ENCODE data around the gene NPEPPS.

Gene NPEPPS

GRCh38 chr17:47634870-47635269 lies 104.0 kb downstream of the NPEPPS start:
- Histone ChIP-seq H4K5ac (ENCODE audit: low read length) (no peak overlapping the region), H2AK5ac (ENCODE audit: low read length) (no peak overlapping the region), H4K8ac (ENCODE audit: low read depth, low read length) (no peak overlapping the region), H3K56ac (ENCODE audit: low read length) (no peak overlapping the region), H3K23ac (ENCODE audit: low read length) (no peak overlapping the region), H2BK5ac (ENCODE audit: low read length) (no peak overlapping the region), H3K27me3 (ENCODE audit: insufficient read depth, low read length, poor library complexity) (no peaks in the 10 kb centered on the region), H3K4me2 (ENCODE audit: low read length) (no peak overlapping the region), H3K36me3 (ENCODE audit: control insufficient read depth, insufficient read depth, low read length) (no peaks in the 10 kb centered on the region), H3K18ac (ENCODE audit: low read length) (no peak overlapping the region), H3K27ac (ENCODE audit: low read depth, low read length) (no peak overlapping the region), H3K79me1 (ENCODE audit: low read length) (no peaks in the 10 kb centered on the region), H3K4ac (ENCODE audit: low read depth, low read length) (no peak overlapping the region), H3K9ac (ENCODE audit: low read length) (no peak overlapping the region), H3K4me3 (ENCODE audit: low read length) (no peak overlapping the region), H2BK15ac (replicated peaks; ENCODE audit: low read depth) (no peak overlapping the region), H2BK120ac (ENCODE audit: low read depth, low read length) (no peak overlapping the region), H3K4me1 (ENCODE audit: control insufficient read depth, low read depth, low read length) (no peaks in the 10 kb centered on the region), H3K79me2 (ENCODE audit: control insufficient read depth, insufficient read depth, low read length) (no peaks in the 10 kb centered on the region)
- no CpG with 5 or more reads among the region's 3 CpGs for WGBS (ENCODE audit: extremely low coverage, insufficient coverage, low lambda C conversion rate)
- DNase-seq = no peak

DNA sequence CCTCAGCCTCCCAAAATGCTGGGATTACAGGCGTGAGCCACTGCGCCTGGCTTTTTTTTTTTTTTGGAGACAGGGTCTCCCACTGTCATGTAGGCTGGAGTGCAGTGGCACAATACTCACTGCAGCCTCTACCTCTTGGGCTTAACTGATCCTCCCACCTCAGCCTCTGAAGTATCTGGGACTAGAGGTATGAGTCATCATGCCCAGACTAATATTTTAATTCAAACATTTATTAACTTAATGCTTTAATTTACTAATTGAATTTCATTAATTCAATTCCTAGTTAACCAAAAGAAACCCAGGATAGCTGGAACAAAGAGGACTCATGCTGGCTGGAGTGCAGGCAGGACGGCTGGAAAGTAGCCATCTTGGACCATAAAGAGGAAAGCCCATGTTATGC lies 104.8 kb downstream of the NPEPPS start:
- Histone ChIP-seq H3K23ac (ENCODE audit: low read length) (no peak overlapping the region), H3K4ac (ENCODE audit: low read depth, low read length) (no peak overlapping the region), H3K9ac (ENCODE audit: low read length) (no peak overlapping the region), H3K79me1 (ENCODE audit: low read length) (no peaks in the 10 kb centered on the region), H3K79me2 (ENCODE audit: control insufficient read depth, insufficient read depth, low read length) (no peaks in the 10 kb centered on the region), H3K27ac (ENCODE audit: low read depth, low read length) (no peak overlapping the region), H3K18ac (ENCODE audit: low read length) (no peak overlapping the region), H2BK120ac (ENCODE audit: low read depth, low read length) (no peak overlapping the region), H3K36me3 (ENCODE audit: control insufficient read depth, insufficient read depth, low read length) (no peaks in the 10 kb centered on the region), H3K4me2 (ENCODE audit: low read length) (no peak overlapping the region), H4K5ac (ENCODE audit: low read length) (no peak overlapping the region), H3K4me1 (ENCODE audit: control insufficient read depth, low read depth, low read length) (no peaks in the 10 kb centered on the region), H3K56ac (ENCODE audit: low read length) (no peak overlapping the region), H2BK15ac (replicated peaks; ENCODE audit: low read depth) (no peak overlapping the region), H3K27me3 (ENCODE audit: insufficient read depth, low read length, poor library complexity) (no peaks in the 10 kb centered on the region), H2BK5ac (ENCODE audit: low read length) (no peak overlapping the region), H4K8ac (ENCODE audit: low read depth, low read length) (no peak overlapping the region), H3K4me3 (ENCODE audit: low read length) (no peak overlapping the region), H2AK5ac (ENCODE audit: low read length) (no peak overlapping the region)
- no CpG with 5 or more reads among the region's 3 CpGs for WGBS (ENCODE audit: extremely low coverage, insufficient coverage, low lambda C conversion rate)
- no peak for DNase-seq

GRCh38 chr17:47636273-47637030 lies 105.5 kb downstream of the NPEPPS start:
- Histone ChIP-seq H2BK120ac (ENCODE audit: low read depth, low read length) (no peak overlapping the region), H2AK5ac (ENCODE audit: low read length) (no peak overlapping the region), H2BK5ac (ENCODE audit: low read length) (no peak overlapping the region), H3K27me3 (ENCODE audit: insufficient read depth, low read length, poor library complexity) (no peaks in the 10 kb centered on the region), H3K18ac (ENCODE audit: low read length) (no peak overlapping the region), H3K36me3 (ENCODE audit: control insufficient read depth, insufficient read depth, low read length) (no peaks in the 10 kb centered on the region), H3K4ac (ENCODE audit: low read depth, low read length) (no peak overlapping the region), H3K27ac (ENCODE audit: low read depth, low read length) (no peak overlapping the region), H3K79me2 (ENCODE audit: control insufficient read depth, insufficient read depth, low read length) (no peaks in the 10 kb centered on the region), H3K4me2 (ENCODE audit: low read length) (no peak overlapping the region), H3K4me1 (ENCODE audit: control insufficient read depth, low read depth, low read length) (no peaks in the 10 kb centered on the region), H4K5ac (ENCODE audit: low read length) (no peak overlapping the region), H3K4me3 (ENCODE audit: low read length) (no peak overlapping the region), H3K9ac (ENCODE audit: low read length) (no peak overlapping the region), H3K23ac (ENCODE audit: low read length) (no peak overlapping the region), H3K79me1 (ENCODE audit: low read length) (no peaks in the 10 kb centered on the region), H4K8ac (ENCODE audit: low read depth, low read length) (peak overlapping the region; percentile 65), H2BK15ac (replicated peaks; ENCODE audit: low read depth) (no peak overlapping the region), H3K56ac (ENCODE audit: low read length) (no peak overlapping the region)
- no peak for DNase-seq
- no CpG with 5 or more reads among the region's 2 CpGs for WGBS (ENCODE audit: extremely low coverage, insufficient coverage, low lambda C conversion rate)

- H3K56ac ChIP-seq (ENCODE audit: low read length) = no peak overlapping the region
- no peak for DNase-seq
- WGBS (ENCODE audit: extremely low coverage, insufficient coverage, low lambda C conversion rate) = no CpG with 5 or more reads among the region's 5 CpGs
- H3K4me3 ChIP-seq (ENCODE audit: low read length) = no peak overlapping the region
- H3K23ac ChIP-seq (ENCODE audit: low read length) = no peak overlapping the region
- no peak overlapping the region for H3K9ac ChIP-seq (ENCODE audit: low read length)
- no peak overlapping the region for H4K8ac ChIP-seq (ENCODE audit: low read depth, low read length)
- H3K79me1 ChIP-seq (ENCODE audit: low read length) = no peaks in the 10 kb centered on the region
- no peak overlapping the region for H4K5ac ChIP-seq (ENCODE audit: low read length)
- H3K27me3 ChIP-seq (ENCODE audit: insufficient read depth, low read length, poor library complexity) = no peaks in the 10 kb centered on the region
- no peak overlapping the region for H3K4ac ChIP-seq (ENCODE audit: low read depth, low read length)
- no peaks in the 10 kb centered on the region for H3K79me2 ChIP-seq (ENCODE audit: control insufficient read depth, insufficient read depth, low read length)
- H2AK5ac ChIP-seq (ENCODE audit: low read length) = no peak overlapping the region
- no peak overlapping the region for H3K4me2 ChIP-seq (ENCODE audit: low read length)
- H3K4me1 ChIP-seq (ENCODE audit: control insufficient read depth, low read depth, low read length) = no peaks in the 10 kb centered on the region
- H2BK5ac ChIP-seq (ENCODE audit: low read length) = no peak overlapping the region
- H3K36me3 ChIP-seq (ENCODE audit: control insufficient read depth, insufficient read depth, low read length) = no peaks in the 10 kb centered on the region
- H3K27ac ChIP-seq (ENCODE audit: low read depth, low read length) = no peak overlapping the region
- H2BK120ac ChIP-seq (ENCODE audit: low read depth, low read length) = no peak overlapping the region
- no peak overlapping the region for H3K18ac ChIP-seq (ENCODE audit: low read length)
- H2BK15ac ChIP-seq (replicated peaks; ENCODE audit: low read depth) = no peak overlapping the region
Measured at GRCh38 chr17:47638903-47639302, 108.0 kb downstream of the NPEPPS start.

DNA sequence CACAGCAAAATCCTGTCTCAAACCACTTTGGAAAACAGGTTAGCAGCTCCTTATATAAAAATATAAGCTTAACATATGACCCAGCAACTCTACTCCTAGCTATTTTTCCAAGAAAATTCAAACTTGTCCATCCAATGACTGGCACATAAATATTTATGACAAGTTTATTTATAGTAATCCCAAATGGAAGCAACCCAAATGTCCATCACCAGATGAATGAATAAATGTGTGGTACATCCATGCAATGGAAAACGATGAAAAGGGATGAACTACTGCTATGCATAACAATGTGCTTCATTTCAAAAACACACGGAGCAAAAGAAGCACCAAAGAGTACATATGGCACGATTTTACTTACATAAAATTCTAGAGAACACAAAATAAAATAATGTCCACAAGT lies 109.2 kb downstream of the NPEPPS start:
- Histone ChIP-seq H3K79me2 (ENCODE audit: control insufficient read depth, insufficient read depth, low read length) (no peaks in the 10 kb centered on the region), H3K79me1 (ENCODE audit: low read length) (no peaks in the 10 kb centered on the region), H4K5ac (ENCODE audit: low read length) (no peak overlapping the region), H2BK15ac (replicated peaks; ENCODE audit: low read depth) (no peak overlapping the region), H3K4me1 (ENCODE audit: control insufficient read depth, low read depth, low read length) (no peaks in the 10 kb centered on the region), H3K4ac (ENCODE audit: low read depth, low read length) (no peak overlapping the region), H3K36me3 (ENCODE audit: control insufficient read depth, insufficient read depth, low read length) (no peaks in the 10 kb centered on the region), H2BK120ac (ENCODE audit: low read depth, low read length) (no peak overlapping the region), H3K18ac (ENCODE audit: low read length) (no peak overlapping the region), H3K9ac (ENCODE audit: low read length) (no peak overlapping the region), H3K4me3 (ENCODE audit: low read length) (no peak overlapping the region), H3K56ac (ENCODE audit: low read length) (no peak overlapping the region), H2BK5ac (ENCODE audit: low read length) (no peak overlapping the region), H3K27ac (ENCODE audit: low read depth, low read length) (no peak overlapping the region), H2AK5ac (ENCODE audit: low read length) (no peak overlapping the region), H3K4me2 (ENCODE audit: low read length) (no peak overlapping the region), H3K23ac (ENCODE audit: low read length) (no peak overlapping the region), H4K8ac (ENCODE audit: low read depth, low read length) (no peak overlapping the region), H3K27me3 (ENCODE audit: insufficient read depth, low read length, poor library complexity) (no peaks in the 10 kb centered on the region)
- no CpG with 5 or more reads among the region's 3 CpGs for WGBS (ENCODE audit: extremely low coverage, insufficient coverage, low lambda C conversion rate)
- DNase-seq = no peak

GRCh38 chr17:47641202-47641601 lies 110.3 kb downstream of the NPEPPS start:
- no CpG with 5 or more reads among the region's 4 CpGs for WGBS (ENCODE audit: extremely low coverage, insufficient coverage, low lambda C conversion rate)
- no peak overlapping the region for H3K4ac ChIP-seq (ENCODE audit: low read depth, low read length)
- no peak overlapping the region for H3K56ac ChIP-seq (ENCODE audit: low read length)
- no peak overlapping the region for H3K9ac ChIP-seq (ENCODE audit: low read length)
- no peak overlapping the region for H3K27ac ChIP-seq (ENCODE audit: low read depth, low read length)
- no peaks in the 10 kb centered on the region for H3K79me2 ChIP-seq (ENCODE audit: control insufficient read depth, insufficient read depth, low read length)
- no peak overlapping the region for H2BK15ac ChIP-seq (replicated peaks; ENCODE audit: low read depth)
- no peak overlapping the region for H3K23ac ChIP-seq (ENCODE audit: low read length)
- no peaks in the 10 kb centered on the region for H3K36me3 ChIP-seq (ENCODE audit: control insufficient read depth, insufficient read depth, low read length)
- no peaks in the 10 kb centered on the region for H3K27me3 ChIP-seq (ENCODE audit: insufficient read depth, low read length, poor library complexity)
- no peak overlapping the region for H2BK120ac ChIP-seq (ENCODE audit: low read depth, low read length)
- H4K5ac ChIP-seq (ENCODE audit: low read length) = no peak overlapping the region
- DNase-seq = no peak
- H3K4me3 ChIP-seq (ENCODE audit: low read length) = no peak overlapping the region
- no peaks in the 10 kb centered on the region for H3K4me1 ChIP-seq (ENCODE audit: control insufficient read depth, low read depth, low read length)
- no peak overlapping the region for H3K4me2 ChIP-seq (ENCODE audit: low read length)
- H4K8ac ChIP-seq (ENCODE audit: low read depth, low read length) = no peak overlapping the region
- no peak overlapping the region for H2BK5ac ChIP-seq (ENCODE audit: low read length)
- no peak overlapping the region for H2AK5ac ChIP-seq (ENCODE audit: low read length)
- no peaks in the 10 kb centered on the region for H3K79me1 ChIP-seq (ENCODE audit: low read length)
- H3K18ac ChIP-seq (ENCODE audit: low read length) = no peak overlapping the region
